Chondrocyte (in vitro differentiated cells): ENCODE measurements around the gene ZDHHC7. TPM values are rescaled to one million over a fixed set of nuclear protein-coding genes. Genes with fewer than 3 reads are reported as not detected.

ENCODE experiments used
- DNase-seq: peaks from one replicate; pipeline ENCODE4 v3.0.0; 2021; ENCODE audit warnings: mixed read lengths, low spot score
- H3K27ac Mint-ChIP-seq: one replicate; pipeline ENCODE4 v1.8.0; 2021; ENCODE audit warnings: mild to moderate bottlenecking, moderate library complexity, mixed read lengths; ENCODE audit not compliant: unreplicated experiment
- H3K27me3 Mint-ChIP-seq: 2 replicates; pipeline ENCODE4 v1.8.0; 2021; ENCODE audit warnings: low read depth, mixed read lengths
- H3K36me3 Mint-ChIP-seq: 2 replicates; pipeline ENCODE4 v1.8.0; 2021; ENCODE audit warnings: low read depth, mixed read lengths
- H3K4me1 Mint-ChIP-seq: 2 replicates; pipeline ENCODE4 v1.8.0; 2021; ENCODE audit warnings: low read depth, mild to moderate bottlenecking, mixed read lengths
- H3K4me3 Mint-ChIP-seq: one replicate; pipeline ENCODE4 v1.8.0; 2021; ENCODE audit warnings: mild to moderate bottlenecking, moderate library complexity, mixed read lengths; ENCODE audit not compliant: unreplicated experiment
- H3K9me3 Mint-ChIP-seq: 2 replicates; pipeline ENCODE4 v1.8.0; 2021; ENCODE audit warnings: low read depth, mixed read lengths
- long read RNA-seq: library from polyadenylated mRNA; stranded (forward); transcript quantifications from one replicate; pipeline ENCODE4 v2.0.0, GENCODE V29; 2021
- total RNA-seq: library from RNA; stranded (reverse); gene quantifications from 3 replicates; pipeline ENCODE4 v1.2.1, GENCODE V29; 2021
- TF ChIP-seq, protein P1 (sequence below): fragments of 200-600 bp; sonication (generic); IDR thresholded peaks from 2 replicates; pipeline ENCODE4 v1.5.0; 2021; ENCODE audit warnings: antibody characterized with exemption, mild to moderate bottlenecking, moderate library complexity

ZDHHC7 gene, protein sequence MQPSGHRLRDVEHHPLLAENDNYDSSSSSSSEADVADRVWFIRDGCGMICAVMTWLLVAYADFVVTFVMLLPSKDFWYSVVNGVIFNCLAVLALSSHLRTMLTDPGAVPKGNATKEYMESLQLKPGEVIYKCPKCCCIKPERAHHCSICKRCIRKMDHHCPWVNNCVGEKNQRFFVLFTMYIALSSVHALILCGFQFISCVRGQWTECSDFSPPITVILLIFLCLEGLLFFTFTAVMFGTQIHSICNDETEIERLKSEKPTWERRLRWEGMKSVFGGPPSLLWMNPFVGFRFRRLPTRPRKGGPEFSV
- total RNA-seq, result 45.3 to 51.6 TPM (median 50.2 TPM) in 3 replicates
- long read RNA-seq, transcript ZDHHC7-201 (8 exons, 3,442 nt), result major isoform, 49 of 121 reads
- long read RNA-seq, transcript ZDHHC7-203 (9 exons, 1,488 nt), result minor isoform, 39 of 121 reads
- long read RNA-seq, partial matches to known transcripts, result 5 of 121 reads
- long read RNA-seq, other reads (novel, unspliced or antisense), result 27 of 121 reads

GRCh38 chr16:85010931-85011845 is at the start of gene ZDHHC7:
Gene ZDHHC7 (minus strand): TSS chr16:85011535. CDS start chr16:84990618, 20,917 bp downstream.
- Mint-ChIP-seq H3K27me3 (no peaks in the 10 kb centered on the region), H3K4me3 (peak within 1 kb of the TSS; percentile 98), H3K27ac (peak within 1 kb of the TSS; percentile 100), H3K9me3 (no peaks in the 10 kb centered on the region), H3K4me1 (peaks cover 46% of the 10 kb centered on the region), H3K36me3 (no peaks in the 10 kb centered on the region)
- TF ChIP-seq, protein P1, sequence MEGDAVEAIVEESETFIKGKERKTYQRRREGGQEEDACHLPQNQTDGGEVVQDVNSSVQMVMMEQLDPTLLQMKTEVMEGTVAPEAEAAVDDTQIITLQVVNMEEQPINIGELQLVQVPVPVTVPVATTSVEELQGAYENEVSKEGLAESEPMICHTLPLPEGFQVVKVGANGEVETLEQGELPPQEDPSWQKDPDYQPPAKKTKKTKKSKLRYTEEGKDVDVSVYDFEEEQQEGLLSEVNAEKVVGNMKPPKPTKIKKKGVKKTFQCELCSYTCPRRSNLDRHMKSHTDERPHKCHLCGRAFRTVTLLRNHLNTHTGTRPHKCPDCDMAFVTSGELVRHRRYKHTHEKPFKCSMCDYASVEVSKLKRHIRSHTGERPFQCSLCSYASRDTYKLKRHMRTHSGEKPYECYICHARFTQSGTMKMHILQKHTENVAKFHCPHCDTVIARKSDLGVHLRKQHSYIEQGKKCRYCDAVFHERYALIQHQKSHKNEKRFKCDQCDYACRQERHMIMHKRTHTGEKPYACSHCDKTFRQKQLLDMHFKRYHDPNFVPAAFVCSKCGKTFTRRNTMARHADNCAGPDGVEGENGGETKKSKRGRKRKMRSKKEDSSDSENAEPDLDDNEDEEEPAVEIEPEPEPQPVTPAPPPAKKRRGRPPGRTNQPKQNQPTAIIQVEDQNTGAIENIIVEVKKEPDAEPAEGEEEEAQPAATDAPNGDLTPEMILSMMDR, result peak; percentile 51
- DNase-seq, result no peak

DNA sequence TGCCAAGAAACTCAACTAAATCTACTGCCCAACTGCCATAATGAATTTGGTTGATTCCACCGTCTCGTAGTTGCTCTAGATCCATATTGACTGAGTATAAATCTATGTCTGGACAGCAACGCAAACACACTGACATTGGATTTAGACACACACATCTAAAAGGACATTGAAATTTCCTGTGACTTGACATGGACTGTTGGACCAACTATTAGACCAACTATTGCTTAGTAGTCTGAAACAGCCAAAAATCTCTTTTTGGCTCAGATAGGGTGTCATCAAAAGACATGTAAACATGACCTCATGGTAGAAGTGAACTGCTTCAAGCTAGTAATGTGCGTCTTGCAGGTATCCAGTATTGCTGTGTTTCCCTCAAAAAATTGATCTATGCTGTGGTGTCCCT is 47.6 kb upstream of the ZDHHC7 start:
- TF ChIP-seq, protein P1, result no peak
- Mint-ChIP-seq H3K27ac (no peak overlapping the region), H3K27me3 (no peaks in the 10 kb centered on the region), H3K4me3 (no peak overlapping the region), H3K9me3 (no peaks in the 10 kb centered on the region), H3K36me3 (no peaks in the 10 kb centered on the region), H3K4me1 (peaks cover 17% of the 10 kb centered on the region)
- DNase-seq, result no peak

DNA sequence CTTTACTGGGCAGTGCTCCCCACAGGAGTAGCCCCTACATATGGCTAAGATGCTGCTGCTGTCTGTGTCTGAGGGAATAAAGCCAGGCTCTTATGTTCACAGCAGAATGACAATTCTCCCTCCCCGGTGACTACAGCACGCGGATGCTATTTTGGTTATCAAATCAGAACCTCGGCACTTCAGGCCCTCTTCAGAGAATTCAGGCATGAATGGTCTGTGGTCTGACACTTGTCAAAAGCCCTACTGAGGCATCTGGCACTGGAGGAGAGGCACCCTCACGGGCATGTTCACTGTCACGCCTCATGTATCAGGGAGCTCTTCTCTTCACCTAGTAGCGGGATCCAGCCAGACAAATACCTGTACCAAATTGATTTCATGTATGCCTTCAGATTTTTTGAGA is 46.6 kb upstream of the ZDHHC7 start:
- no peak for DNase-seq
- Mint-ChIP-seq H3K27ac (no peak overlapping the region), H3K27me3 (no peaks in the 10 kb centered on the region), H3K4me1 (peaks cover 11% of the 10 kb centered on the region), H3K4me3 (no peak overlapping the region), H3K9me3 (no peaks in the 10 kb centered on the region), H3K36me3 (no peaks in the 10 kb centered on the region)
- TF ChIP-seq, protein P1, result no peak

GRCh38 chr16:85057212-85057889 is 46.0 kb upstream of the ZDHHC7 start:
- Mint-ChIP-seq H3K36me3 (no peaks in the 10 kb centered on the region), H3K27me3 (no peaks in the 10 kb centered on the region), H3K9me3 (no peaks in the 10 kb centered on the region), H3K27ac (no peak overlapping the region), H3K4me3 (no peak overlapping the region), H3K4me1 (peaks cover 11% of the 10 kb centered on the region)
- DNase-seq, result no peak
- TF ChIP-seq, protein P1, result no peak
